ENCODE measurements around the gene ARHGAP26.

Gene ARHGAP26

GRCh38 chr5:143071927-143072326, 301.8 kb downstream of the ARHGAP26 start:
- TF ChIP-seq, protein P1, sequence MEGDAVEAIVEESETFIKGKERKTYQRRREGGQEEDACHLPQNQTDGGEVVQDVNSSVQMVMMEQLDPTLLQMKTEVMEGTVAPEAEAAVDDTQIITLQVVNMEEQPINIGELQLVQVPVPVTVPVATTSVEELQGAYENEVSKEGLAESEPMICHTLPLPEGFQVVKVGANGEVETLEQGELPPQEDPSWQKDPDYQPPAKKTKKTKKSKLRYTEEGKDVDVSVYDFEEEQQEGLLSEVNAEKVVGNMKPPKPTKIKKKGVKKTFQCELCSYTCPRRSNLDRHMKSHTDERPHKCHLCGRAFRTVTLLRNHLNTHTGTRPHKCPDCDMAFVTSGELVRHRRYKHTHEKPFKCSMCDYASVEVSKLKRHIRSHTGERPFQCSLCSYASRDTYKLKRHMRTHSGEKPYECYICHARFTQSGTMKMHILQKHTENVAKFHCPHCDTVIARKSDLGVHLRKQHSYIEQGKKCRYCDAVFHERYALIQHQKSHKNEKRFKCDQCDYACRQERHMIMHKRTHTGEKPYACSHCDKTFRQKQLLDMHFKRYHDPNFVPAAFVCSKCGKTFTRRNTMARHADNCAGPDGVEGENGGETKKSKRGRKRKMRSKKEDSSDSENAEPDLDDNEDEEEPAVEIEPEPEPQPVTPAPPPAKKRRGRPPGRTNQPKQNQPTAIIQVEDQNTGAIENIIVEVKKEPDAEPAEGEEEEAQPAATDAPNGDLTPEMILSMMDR (IDR thresholded peaks at IDR 0.05; ENCODE audit: insufficient read depth, low read depth, low read length, missing control alignments), result no peak
- DNase-seq (ENCODE audit: low read depth), result no peak
- H3K4me3 ChIP-seq (ENCODE audit: low read depth, low read length), result no peak overlapping the region

GRCh38 chr5:143072734-143073133, 302.6 kb downstream of the ARHGAP26 start:
- TF ChIP-seq, protein P1 (IDR thresholded peaks at IDR 0.05; ENCODE audit: insufficient read depth, low read depth, low read length, missing control alignments), result no peak
- H3K4me3 ChIP-seq (ENCODE audit: low read depth, low read length), result no peak overlapping the region
- no peak for DNase-seq (ENCODE audit: low read depth)

- no peak overlapping the region for H3K4me3 ChIP-seq (ENCODE audit: low read depth, low read length)
- no peak for DNase-seq (ENCODE audit: low read depth)
- TF ChIP-seq, protein P1 (IDR thresholded peaks at IDR 0.05; ENCODE audit: insufficient read depth, low read depth, low read length, missing control alignments), result no peak
Measured at GRCh38 chr5:143073766-143074165, 303.6 kb downstream of the ARHGAP26 start.

GRCh38 chr5:143074414-143074996, 304.3 kb downstream of the ARHGAP26 start:
- DNase-seq (ENCODE audit: low read depth), result no peak
- H3K4me3 ChIP-seq (ENCODE audit: low read depth, low read length), result no peak overlapping the region
- TF ChIP-seq, protein P1 (IDR thresholded peaks at IDR 0.05; ENCODE audit: insufficient read depth, low read depth, low read length, missing control alignments), result no peak

GRCh38 chr5:143076377-143076776, 306.2 kb downstream of the ARHGAP26 start:
- TF ChIP-seq, protein P1 (IDR thresholded peaks at IDR 0.05; ENCODE audit: insufficient read depth, low read depth, low read length, missing control alignments), result no peak
- no peak overlapping the region for H3K4me3 ChIP-seq (ENCODE audit: low read depth, low read length)
- no peak for DNase-seq (ENCODE audit: low read depth)

- H3K4me3 ChIP-seq (ENCODE audit: low read depth, low read length), result no peak overlapping the region
- no peak for DNase-seq (ENCODE audit: low read depth)
- TF ChIP-seq, protein P1 (IDR thresholded peaks at IDR 0.05; ENCODE audit: insufficient read depth, low read depth, low read length, missing control alignments), result no peak
Measured at GRCh38 chr5:143077453-143078103, 307.4 kb downstream of the ARHGAP26 start.

DNA sequence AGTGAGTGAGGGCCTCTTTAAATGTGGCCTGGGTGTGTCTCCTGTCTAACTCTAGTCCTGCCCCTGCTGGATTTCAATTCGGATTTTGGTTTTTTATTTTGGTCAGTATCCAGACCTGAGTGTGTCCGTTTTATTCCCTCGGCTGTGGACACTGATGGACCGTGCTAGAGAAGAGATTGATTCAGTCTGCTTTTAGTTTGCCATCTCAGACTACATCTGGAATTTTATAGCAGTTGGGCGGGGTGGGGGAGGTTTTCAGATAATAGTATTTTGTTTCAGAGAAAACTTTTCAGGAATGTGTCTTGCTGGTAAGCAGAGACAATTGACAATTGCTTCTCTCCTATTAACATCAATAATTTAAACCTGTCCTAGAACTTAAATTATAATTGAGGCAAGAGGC, 308.1 kb downstream of the ARHGAP26 start:
- H3K4me3 ChIP-seq (ENCODE audit: low read depth, low read length), result no peak overlapping the region
- DNase-seq (ENCODE audit: low read depth), result no peak
- TF ChIP-seq, protein P1 (IDR thresholded peaks at IDR 0.05; ENCODE audit: insufficient read depth, low read depth, low read length, missing control alignments), result no peak
